ENCODE data around the gene C1orf159. TPM values are rescaled to one million over a fixed set of nuclear protein-coding genes. Genes with fewer than 3 reads are reported as not detected.

C1orf159 gene
- total and polyA plus RNA-seq, 9 of the 15 experiments (the other 6 are each of a cell fraction or from before 2014, with no cell fraction given): 0.28 to 54.9 (median 10.6) TPM

GRCh38 chr1:1068517-1069055 lies 47.3 kb downstream of the C1orf159 start (continued):
- TF ChIP-seq KAT7 (CRISPR knock-in tag; IDR thresholded peaks at IDR 0.05; ENCODE audit: borderline replicate concordance) (0 out of 2 replicates have a peak, but pooled peaks have one; percentile 17), JUND (IDR thresholded peaks at IDR 0.05; ENCODE audit: borderline replicate concordance, low read depth, low read length) (no peak), JUND (tag; IDR thresholded peaks at IDR 0.05; ENCODE audit: borderline replicate concordance, low read depth, low read length) (no peak), TCF15 (CRISPR knock-in tag; IDR thresholded peaks at IDR 0.05) (no peak), ZBTB11 (CRISPR knock-in tag; IDR thresholded peaks at IDR 0.05) (0 out of 6 replicates have a peak, but pooled peaks of 1 of the 3 experiments have one; percentile 3), MAZ (CRISPR knock-in tag; conservative IDR thresholded peaks at IDR 0.05 in 1 of 2, IDR thresholded peaks at IDR 0.05 in 1 of 2) (peak in 1 of 2 experiments; percentile 35; a peak in 1 of 4 replicates), ZNF740 (CRISPR knock-in tag; IDR thresholded peaks at IDR 0.05) (peak; percentile 69; the same call in 1 of the 2 replicates), ZNF740 (tag; IDR thresholded peaks at IDR 0.05) (no peak), SAFB (IDR thresholded peaks at IDR 0.05; ENCODE audit: borderline replicate concordance, low read depth, low read length) (peak; percentile 13; the same call in 1 of the 2 replicates), CTCF (IDR thresholded peaks at IDR 0.05 in 2 of 3, conservative IDR thresholded peaks at IDR 0.05 in 1 of 3; ENCODE audit: insufficient read depth in 2 of 3, low read depth in 1 of 3, low read length in 3 of 3) (no peak), DNMT1 (IDR thresholded peaks at IDR 0.05) (no peak), POLR2G (IDR thresholded peaks at IDR 0.05; ENCODE audit: low read depth, low read length) (0 out of 2 replicates have a peak, but pooled peaks have one; percentile 5), TFAP4 (CRISPR knock-in tag; IDR thresholded peaks at IDR 0.05; ENCODE audit: borderline replicate concordance) (0 out of 2 replicates have a peak, but pooled peaks have one; percentile 39), CREB3L1 (IDR thresholded peaks at IDR 0.05; ENCODE audit: borderline replicate concordance, low read depth) (no peak)
